ENCODE measurements around the gene GPR141.

GPR141 gene

GRCh38 chr7:37669818-37670217 lies 13.7 kb upstream of the GPR141 start:
- no peak overlapping the region for H3K4me3 ChIP-seq (ENCODE audit: low read depth, low read length)
- CTCF ChIA-PET = interaction anchor here (0.7 kb wide), 1 partner anchor 67 kb away, joined by 3 read pairs; no protein-coding TSS in a partner anchor
- TF ChIP-seq CTCF (IDR thresholded peaks at IDR 0.05; ENCODE audit: insufficient read depth, low read length, missing control alignments) = no peak
- no peak for DNase-seq (ENCODE audit: low read depth, low spot score)
- POLR2A ChIA-PET = no interaction called here

- POLR2A ChIA-PET = no interaction called here
- no peak for TF ChIP-seq CTCF (IDR thresholded peaks at IDR 0.05; ENCODE audit: insufficient read depth, low read length, missing control alignments)
- no peak overlapping the region for H3K4me3 ChIP-seq (ENCODE audit: low read depth, low read length)
- CTCF ChIA-PET = no interaction called here
- no peak for DNase-seq (ENCODE audit: low read depth, low spot score)
These were observed 13.1 kb upstream of the GPR141 start for GRCh38 chr7:37670436-37670835.

- no peak for TF ChIP-seq CTCF (IDR thresholded peaks at IDR 0.05; ENCODE audit: insufficient read depth, low read length, missing control alignments)
- DNase-seq (ENCODE audit: low read depth, low spot score) = no peak
- ChIA-PET CTCF (no interaction called here), POLR2A (no interaction called here)
- no peak overlapping the region for H3K4me3 ChIP-seq (ENCODE audit: low read depth, low read length)
These were observed 11.7 kb upstream of the GPR141 start for GRCh38 chr7:37671876-37672275.

GRCh38 chr7:37672926-37673325 lies 10.6 kb upstream of the GPR141 start:
- TF ChIP-seq CTCF (IDR thresholded peaks at IDR 0.05; ENCODE audit: insufficient read depth, low read length, missing control alignments) = no peak
- DNase-seq (ENCODE audit: low read depth, low spot score) = no peak
- ChIA-PET CTCF (no interaction called here), POLR2A (no interaction called here)
- H3K4me3 ChIP-seq (ENCODE audit: low read depth, low read length) = no peak overlapping the region

GRCh38 chr7:37673523-37673922 lies 10.0 kb upstream of the GPR141 start:
- H3K4me3 ChIP-seq (ENCODE audit: low read depth, low read length) = no peak overlapping the region
- TF ChIP-seq CTCF (IDR thresholded peaks at IDR 0.05; ENCODE audit: insufficient read depth, low read length, missing control alignments) = no peak
- ChIA-PET CTCF (no interaction called here), POLR2A (no interaction called here)
- DNase-seq (ENCODE audit: low read depth, low spot score) = no peak

GRCh38 chr7:37674531-37674930 lies 9.0 kb upstream of the GPR141 start:
- POLR2A ChIA-PET = no interaction called here
- CTCF ChIA-PET = no interaction called here
- TF ChIP-seq CTCF (IDR thresholded peaks at IDR 0.05; ENCODE audit: insufficient read depth, low read length, missing control alignments) = no peak
- no peak overlapping the region for H3K4me3 ChIP-seq (ENCODE audit: low read depth, low read length)
- no peak for DNase-seq (ENCODE audit: low read depth, low spot score)
